Stimulated activated CD8-positive, alpha-beta memory T cell treated with anti-CD3 and anti-CD28 coated beads, Interleukin-2, amount 100 ng/mL, for 48 hours (primary cell): ENCODE data around the gene PRSS57.
"Not testable (repeated sequence)": the region's sequence is repeated elsewhere in the genome, so short reads cannot be mapped to it uniquely, and the experiment has no call there.

ENCODE experiments used
- DNase-seq, 2 donors: peaks; one replicate each; pipeline ENCODE4 v3.0.0-alpha.2; 2020; ENCODE audit warnings: low read depth in 2 of 2

PRSS57 gene

DNA sequence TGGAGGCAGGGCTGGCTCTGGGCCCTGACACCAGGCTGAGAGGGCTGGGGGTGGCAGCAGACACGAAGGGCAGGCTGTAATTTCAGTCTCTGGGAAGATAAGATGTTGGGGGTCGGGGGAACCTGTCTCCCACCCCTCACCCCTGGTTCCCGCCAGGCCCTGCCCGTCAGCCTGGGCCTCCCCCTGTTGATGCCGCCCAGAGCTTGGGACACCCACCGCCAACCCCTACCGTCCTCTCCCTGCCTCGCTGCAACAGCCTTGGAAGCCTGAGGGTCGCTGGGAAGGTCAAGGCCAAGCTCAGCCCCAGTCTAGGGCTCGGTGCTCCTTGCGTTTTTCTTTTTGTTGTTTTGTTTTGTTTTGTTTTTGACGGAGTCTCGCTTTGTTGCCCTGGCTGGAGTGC, 28.0 kb upstream of the PRSS57 start:
- no peak for DNase-seq

DNA sequence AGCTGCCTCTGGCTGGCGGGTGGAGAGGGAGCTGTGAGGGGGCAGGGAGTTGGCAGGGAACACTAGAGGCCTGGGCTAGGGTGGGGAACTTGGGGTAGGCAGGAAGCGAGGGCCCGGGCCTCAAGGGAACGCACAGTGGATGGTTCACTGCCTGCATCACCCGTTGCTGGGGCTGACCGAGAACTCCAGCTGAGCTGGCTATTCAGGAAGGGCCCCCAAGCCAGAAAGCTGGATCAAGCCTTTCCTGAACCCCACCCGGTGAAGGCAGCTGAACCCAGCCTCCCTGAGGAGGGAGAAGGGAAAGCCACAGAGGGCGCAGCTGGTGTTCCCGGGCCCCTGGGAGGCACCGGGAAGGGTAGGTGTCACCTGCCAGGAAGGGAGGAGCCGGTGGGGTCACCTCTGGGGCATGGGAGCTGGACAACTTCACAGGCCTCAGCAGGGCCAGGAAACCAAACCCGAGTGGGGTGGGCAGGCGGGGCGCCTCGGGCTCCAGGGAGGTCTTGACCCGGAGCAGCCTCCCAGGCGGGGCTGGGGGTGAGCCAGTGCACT, 27.4 kb upstream of the PRSS57 start:
- no peak for DNase-seq

DNA sequence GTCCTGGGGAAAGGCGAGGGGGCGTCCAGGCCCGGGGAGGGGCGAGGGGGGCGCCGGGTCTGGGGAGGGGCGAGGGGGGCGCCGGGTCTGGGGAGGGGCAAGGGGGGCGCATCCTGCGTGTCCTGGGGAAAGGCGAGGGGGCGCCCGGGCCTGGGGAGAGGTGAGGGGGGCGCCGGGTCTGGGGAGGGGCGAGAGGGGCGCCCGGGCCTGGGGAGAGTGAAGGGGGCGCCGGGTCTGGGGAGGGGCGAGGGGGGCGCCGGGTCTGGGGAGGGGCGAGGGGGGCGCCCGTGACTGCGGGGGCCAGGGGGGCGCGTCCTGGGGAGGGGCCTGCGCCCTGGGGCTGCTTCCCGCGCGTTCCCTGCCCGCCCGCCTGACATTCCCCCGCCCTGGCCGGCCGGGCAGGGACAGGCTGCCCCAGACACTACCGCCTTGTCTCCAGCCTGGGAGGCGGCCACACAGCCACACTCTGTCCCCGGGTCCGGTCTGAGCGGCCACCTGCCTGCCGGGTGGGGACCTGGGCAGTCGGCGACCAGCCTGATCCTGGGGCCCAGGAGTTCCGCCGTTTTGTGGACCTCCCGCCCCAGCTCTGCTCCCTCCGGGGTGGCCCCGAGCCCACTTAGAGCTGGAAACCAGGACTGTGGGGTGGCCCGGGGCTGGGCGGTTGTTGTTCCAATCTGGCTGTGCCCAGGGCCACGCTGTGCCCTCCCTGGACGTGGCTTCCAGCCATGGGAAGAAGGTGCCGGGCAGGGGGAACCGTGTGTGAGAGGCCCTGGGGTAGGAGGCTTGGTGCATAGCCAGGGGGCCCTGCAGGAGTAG, 25.3 kb upstream of the PRSS57 start:
- no peak for DNase-seq

DNA sequence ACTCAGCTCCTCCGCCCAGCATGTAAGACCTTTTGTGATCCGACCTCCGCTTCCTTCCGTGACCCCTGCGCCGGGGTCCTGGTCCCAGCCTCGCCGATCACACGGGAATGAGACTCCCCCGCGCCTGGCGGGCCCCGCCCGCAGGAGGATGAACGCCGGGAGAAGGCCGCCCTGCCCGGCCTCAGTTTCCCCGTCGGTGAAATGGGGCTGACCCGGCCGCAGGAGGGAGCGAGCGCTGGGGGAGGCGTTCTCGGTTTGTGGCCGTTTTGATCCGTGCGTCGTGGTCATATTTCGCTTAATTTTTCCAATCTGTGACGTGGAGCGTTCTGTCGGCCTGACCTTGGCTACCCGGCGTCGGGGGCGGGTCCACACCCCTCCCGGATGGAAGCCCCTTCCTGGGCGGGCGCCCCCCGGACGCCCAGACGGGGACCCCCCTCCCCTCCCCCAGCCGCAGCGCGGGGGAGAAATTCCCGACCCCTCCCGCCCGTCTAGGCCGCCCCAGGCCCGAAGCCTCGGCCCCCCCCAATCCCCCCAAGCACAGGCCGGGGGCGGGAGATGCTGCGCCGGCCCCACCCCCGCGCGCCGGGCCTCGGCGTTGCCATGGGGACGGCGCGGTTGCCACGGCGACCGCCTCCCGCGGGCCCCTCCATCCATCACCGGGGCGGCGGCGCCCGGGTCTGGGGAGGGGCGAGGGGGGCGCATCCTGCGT, 24.5 kb upstream of the PRSS57 start:
- DNase-seq: no peak

DNA sequence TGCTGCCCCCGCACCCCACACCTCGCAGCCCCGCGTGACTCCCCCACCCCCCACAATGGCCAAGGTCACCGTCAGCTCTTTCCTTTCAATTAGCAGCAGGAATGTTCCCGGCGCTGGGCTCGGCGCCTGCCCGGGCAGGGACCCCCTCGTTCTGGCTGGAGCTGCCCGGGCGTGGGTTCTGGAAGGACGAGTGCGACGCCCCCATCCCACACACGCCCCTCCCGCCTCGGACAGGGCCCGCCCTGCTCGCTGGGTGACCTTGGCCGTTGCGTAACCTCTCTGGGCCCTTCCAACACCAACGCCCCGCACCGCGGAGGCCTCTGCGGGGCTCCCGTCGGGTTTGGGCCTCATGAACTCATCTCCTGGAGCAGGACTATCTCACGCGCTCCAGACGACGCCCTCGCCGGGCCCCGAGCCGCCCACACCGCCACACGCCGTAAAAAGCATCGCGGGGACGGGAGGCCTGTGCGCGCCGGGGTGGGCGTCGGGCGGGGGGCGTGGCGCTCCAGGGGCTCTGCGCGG, 23.8 kb upstream of the PRSS57 start:
- DNase-seq: no peak

DNA sequence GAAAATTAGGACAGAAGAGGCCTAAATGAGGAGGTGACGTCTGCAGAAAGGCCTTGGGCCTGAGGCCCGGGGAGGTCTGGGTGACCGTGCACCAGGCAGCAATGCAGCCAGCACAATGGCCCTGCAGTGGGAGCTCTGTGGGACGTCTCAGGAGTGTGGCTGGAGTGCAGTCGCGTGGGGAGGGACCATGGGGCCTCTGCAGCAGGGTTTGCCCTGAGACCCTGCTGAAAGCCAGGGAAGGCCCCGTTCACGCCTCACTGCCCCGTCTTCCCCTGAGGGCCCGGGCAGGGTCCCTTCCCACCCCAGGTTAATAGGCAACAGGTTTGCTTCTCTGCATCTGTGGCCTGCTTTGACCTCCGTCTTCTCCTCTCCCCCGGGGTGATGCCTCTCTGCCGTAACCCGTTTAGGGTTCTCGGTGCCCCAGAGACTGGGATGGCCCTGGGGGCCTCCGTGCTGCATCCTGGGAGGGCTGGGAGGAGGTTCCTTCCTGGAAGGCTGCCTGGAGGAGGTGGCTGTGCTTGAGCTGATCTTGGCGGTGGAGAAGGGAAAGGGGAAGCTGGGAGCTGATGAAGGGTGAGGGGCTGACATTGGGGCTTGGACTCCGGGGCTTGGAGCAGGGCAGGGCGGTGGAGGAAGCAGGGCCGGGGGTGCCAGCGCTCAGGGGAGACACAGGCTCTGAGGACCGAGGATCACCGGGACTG, 23.1 kb upstream of the PRSS57 start:
- no peak for DNase-seq

DNA sequence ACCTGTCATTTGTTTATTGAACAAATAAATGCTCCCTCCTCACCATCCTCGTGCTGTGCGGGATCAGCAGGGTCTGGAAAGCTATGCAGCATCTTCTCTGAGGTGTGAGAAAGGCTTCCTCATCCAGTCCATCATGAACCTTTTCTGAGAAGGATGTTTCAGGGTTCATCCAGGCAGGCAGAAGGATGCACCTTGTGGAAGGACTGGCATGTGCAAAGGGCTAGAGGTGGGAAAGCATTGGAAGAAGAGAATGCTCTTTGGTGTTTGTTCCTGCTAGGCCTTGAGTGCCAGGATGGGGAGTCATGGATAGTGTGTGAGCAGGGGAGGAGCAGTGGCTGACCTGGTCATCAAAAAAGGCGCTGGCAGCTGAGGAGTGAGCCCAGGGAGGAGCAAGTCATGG, 20.1 kb upstream of the PRSS57 start:
- DNase-seq: no peak

DNA sequence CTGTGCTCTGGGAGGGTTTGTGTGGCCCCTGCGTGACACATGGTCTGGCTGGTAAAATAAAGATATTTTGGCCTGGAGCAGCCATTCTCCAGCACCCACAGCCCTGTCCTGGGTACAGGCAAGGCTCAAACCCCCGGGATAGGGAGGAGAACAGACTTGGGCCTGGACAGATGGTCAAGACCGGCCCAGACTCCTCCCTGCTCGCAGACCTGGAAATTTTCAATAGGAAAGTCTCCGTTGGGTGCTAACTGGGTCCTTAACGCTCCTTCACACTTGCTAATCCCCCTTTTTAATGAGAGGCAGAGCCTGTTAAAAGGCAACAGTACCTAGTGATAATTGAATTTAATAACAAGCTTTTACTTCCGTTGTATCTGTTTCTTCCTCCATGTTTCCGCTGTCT, 16.0 kb upstream of the PRSS57 start:
- DNase-seq: no peak

DNA sequence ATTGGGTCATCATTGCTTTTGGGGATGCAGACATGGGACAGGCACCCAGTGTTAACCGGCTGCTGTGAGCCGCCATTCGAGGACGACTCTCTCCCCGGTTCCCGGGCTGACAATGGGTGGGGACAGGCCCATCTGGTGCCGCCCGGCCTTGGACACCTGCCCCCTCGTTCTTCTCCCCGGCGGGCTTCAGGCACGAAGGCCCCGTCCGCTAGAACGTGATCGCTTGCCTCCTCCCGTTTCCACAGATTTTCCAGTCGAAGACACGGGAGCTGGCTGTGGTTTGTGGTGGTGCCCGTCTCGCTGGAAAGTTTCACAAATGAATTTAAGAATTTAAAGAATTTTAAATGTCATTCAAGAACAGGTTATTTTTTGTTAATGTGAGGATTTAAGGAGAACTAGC, 15.5 kb upstream of the PRSS57 start:
- DNase-seq: no peak

DNA sequence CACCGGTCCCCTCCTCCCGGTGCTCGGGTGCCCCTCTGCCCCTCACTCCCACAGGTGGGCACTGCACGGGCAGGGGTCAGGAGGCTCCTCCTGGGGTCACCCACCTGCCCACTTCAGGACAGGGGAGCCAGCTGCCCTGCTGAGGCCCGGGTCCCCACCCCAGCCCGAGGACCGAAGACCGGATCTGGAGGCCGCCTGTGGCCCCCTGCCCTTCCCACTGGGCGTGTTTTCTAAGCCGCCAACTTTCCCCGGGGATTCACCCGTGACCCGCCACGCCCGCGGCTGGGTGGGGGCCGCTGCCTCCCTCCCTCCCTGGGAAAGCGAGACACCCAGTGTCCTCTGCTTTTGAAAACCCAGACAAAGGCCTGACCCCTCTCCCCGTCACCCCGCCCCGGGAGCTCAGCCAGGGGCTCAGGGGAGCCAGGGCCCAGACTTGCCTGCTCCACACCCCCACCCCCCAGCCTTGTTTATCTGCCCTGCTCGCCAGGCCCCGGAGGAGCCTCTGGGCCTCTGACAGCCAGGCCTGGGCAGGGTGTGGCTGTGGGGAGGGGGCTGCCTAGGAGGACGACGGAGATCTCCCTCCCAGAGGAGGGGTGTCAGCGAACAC, 14.8 kb upstream of the PRSS57 start:
- no peak for DNase-seq

DNA sequence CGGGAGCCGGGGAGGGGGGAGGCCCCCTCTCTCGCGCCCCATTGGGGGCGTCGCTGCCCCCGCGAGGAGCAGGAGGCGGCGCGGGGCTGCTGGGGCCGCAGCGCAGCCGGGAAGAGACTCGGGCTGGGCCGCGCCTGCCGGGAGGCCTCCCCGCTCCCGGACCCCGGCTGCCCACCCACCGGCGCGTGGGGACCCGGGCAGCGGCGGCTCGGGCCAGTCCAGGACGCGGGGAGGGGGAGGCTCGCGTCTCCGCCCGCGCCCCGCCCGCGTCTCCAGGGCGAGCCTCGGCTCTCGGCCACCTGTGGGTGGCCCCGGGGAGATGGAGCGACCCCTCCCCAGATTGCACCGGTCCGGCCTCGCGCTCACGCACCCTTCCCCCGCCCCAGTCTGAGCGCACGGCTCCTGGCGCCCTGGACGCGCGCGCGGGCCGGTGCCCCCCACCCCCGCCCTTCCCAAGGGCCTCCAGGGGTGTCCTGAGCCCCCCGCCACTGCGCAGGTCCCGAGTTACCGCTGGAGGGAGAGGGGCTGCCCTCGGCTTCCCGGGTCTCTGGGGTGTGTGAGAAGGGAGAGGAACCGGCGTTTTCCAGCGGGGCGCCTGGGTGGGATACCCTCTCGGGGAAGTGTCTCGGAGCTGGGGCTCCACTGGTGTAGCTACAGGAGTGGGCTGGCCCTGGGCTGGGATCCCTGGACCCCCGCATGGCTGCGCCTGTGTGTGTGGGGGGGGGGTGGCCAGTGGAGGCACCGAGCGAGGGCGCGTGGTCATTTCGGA, 14.1 kb upstream of the PRSS57 start:
- no peak for DNase-seq

DNA sequence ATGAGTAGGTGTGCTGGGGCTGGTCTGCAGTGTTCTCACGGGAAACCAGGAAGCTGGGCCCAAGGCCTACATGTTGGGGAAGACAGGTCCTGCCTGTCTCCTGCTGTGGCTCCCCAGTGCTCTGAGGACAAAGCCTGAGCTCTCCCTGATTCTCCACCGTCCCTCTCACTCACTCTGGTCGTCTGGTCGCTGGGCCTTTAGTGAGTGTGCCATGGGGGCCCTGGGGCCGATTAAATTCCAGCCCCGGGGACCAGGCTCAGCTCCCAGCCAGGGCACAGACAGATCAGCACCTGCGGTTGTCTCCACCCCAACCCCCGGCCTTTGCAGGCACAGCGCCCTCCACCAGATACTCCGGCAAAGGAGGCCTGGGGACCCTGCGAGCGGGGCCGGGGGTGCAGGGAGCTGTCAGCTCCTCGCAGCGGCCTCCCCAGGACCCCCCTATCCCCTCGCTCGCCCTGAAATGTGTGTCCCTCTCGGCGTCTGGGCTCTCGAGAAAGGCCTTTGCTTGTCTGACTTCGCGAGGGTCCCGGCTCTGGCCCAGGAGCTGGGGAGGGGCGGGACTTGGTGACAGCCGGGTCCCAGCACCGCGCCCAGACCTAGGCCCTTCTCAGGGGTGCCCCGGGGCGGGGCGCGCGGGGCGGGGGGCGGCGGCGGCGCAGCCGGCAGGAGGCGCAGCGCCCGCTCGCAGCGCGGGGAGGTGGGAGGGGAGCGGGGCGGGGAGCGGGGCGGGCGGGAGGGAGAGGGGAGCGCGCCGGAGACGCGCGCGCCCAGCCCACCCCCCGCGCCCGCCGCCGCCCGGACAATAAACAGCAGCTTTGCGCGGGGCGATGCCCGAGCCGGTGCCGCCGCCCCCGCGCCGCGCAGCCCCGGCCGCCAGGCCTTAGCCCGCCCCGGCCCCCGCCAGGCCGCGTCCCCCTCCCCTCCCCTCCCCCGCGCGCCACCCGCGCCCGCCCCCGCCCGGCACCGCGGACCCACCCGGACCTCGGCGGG, 13.2 kb upstream of the PRSS57 start, which contains the start of gene PALM:
PALM (plus strand) TSS at position 782 of the 990 bp plus-strand sequence. CDS start 212 bp downstream, outside the sequence.
- DNase-seq: no peak

DNA sequence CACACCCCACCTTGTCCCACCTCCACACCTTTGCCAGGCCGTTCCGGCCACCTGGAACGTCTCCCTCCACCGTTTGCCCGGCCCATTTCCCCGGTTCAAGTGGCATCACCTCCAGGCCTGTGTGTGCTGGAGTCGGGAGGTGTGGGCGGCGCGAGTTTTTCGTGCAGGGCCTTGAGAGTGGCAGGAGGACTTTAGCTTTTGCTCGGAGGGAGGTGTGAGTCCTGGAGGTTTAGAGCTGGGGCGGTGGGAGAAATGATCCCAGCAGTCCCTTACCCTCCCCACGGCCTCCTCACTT, 9.1 kb upstream of the PRSS57 start:
- no peak for DNase-seq

DNA sequence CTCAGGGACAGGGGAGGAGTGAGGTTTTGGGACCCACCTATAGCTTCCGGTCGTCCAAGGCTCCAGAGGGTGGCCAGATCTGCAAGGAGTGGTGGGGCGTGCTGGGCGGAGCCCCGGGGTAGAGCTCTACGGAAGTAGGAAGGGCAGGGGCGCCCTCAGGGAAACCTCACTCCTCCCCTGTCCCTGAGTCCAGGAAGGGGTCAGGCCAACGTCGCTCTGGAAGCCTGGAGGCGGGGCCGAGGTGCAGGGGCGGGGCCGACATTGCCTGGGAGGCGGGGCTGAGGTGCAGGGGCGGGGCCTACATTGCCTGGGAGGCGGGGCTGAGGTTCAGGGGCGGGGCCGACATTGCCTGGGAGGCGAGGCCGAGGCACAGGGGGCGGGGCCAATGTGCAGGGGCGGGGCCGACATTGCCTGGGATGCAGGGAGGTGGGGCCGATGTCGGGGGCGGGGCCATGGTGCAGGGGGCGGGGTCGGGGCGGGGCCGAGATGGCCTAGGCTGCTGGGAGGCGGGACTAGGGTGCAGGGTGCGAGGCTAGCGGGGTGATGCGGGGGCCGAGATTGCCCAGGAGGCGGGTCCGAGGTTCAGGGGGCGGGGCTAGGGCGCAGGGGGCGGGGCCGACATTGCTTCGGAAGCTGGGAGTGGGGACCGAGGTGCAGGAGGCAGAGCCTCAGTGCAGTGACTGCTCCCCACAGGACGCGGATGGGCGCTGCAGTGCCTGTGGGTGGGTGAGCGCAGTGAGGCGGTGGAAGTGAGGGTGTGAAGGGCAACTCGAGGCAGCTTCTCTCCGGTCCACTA, 8.6 kb upstream of the PRSS57 start:
- DNase-seq: peak; percentile 63 to 75

DNA sequence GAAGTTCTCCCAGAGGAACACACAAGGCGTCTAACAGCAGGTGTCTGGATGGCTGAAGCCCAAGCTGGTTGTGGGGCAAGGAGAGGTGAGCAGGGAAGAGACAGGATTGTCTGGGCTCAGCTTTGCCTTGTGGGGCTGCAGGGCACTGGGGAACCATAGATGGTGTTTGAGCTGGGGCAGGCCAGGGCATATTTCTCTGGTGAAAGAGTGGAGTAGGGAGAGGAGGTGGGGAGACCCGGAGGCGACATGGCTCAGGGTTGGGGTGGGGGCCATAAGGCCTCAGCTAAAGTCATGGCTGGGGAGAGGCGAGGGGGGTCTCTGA, 8.0 kb upstream of the PRSS57 start:
- DNase-seq: no peak

DNA sequence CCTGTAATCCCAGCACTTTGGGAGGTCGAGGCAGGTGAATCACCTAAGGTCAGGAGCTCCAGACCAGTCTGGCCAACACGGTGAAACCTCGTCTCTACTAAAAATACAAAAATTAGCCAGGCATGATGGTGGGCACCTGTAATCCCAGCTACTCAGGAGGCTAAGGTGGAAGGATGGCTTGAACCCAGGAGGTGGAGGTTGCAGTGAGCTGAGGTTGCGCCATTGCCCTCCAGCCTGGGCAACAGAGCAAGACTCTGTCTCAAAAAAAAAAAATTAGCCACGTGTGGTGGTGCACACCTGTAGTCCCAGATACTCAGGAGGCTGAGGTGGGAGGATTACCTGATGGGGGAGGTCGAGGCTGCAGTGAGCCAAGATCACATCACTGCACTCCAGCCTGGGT, 7.6 kb upstream of the PRSS57 start:
- not testable (repeated sequence) for DNase-seq

DNA sequence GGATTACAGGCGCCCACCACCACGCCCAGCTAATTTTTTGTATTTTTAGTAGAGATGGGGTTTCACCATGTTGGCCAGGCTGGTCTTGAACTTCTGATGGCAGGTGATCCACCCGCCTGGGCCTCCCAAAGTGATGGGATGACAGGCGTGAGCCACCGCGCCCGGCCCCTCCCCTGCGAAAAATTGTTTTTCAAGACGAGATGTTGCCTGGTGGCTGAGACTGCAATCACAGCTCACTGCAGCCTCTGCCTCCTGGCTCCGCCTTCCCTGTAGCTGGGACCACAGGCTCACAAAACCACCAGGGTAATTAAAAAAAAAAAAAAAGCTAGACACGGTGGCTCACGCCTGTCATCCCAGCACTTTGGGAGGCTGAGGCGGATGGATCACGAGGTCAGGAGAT, 4.6 kb upstream of the PRSS57 start:
- DNase-seq: not testable (repeated sequence)

DNA sequence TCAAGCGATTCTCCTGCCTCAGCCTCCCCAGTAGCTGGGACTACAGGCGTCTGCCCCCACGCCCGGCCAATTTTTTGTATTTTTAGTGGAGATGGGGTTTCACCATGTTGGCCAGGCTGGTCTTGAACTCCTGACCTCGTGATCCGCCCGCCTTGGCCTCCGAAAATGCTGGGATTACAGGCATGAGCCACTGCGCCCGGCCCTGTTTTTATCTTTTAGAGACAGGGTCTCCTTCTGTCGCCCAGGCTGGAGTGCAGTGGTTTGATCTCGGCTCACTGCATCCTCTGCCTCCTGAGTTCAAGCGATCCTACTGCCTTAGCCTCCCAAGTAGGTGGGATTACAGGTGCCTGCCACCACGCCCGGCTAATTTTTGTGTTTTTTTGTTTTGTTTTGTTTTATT, 3.3 kb upstream of the PRSS57 start:
- not testable (repeated sequence) for DNase-seq
